NB4 (cell line): Measurements from ENCODE around the gene SLC39A13.

Experiments used
- DNase-seq: peaks from one replicate; pipeline ENCODE4 v3.0.0; 2010; ENCODE audit warnings: low read depth
- H3K4me3 ChIP-seq: one replicate; pipeline ENCODE4 v1.5.1; 2011; ENCODE audit warnings: mild to moderate bottlenecking, low read depth, low read length, moderate library complexity
- CTCF ChIP-seq: IDR thresholded peaks from one replicate; pipeline ENCODE4 v1.5.1; 2012; ENCODE audit warnings: low read depth, low read length
- MAX ChIP-seq: IDR thresholded peaks from 2 replicates; pipeline ENCODE4 v1.6.1; 2011; ENCODE audit warnings: low read depth, low read length
- MYC ChIP-seq: IDR thresholded peaks from 2 replicates; pipeline ENCODE4 v1.6.1; 2011; ENCODE audit warnings: low read depth, low read length
- POLR2A ChIP-seq: IDR thresholded peaks from 2 replicates; pipeline ENCODE4 v1.6.1; 2011; ENCODE audit warnings: mild to moderate bottlenecking; ENCODE audit not compliant: insufficient read length; ENCODE audit errors: extremely low read depth

SLC39A13 gene

GRCh38 chr11:47400768-47401279, 7.6 kb upstream of the SLC39A13 start:
- H3K4me3 ChIP-seq, result peak overlapping the region; percentile 40
- DNase-seq, result peak; percentile 82

DNA sequence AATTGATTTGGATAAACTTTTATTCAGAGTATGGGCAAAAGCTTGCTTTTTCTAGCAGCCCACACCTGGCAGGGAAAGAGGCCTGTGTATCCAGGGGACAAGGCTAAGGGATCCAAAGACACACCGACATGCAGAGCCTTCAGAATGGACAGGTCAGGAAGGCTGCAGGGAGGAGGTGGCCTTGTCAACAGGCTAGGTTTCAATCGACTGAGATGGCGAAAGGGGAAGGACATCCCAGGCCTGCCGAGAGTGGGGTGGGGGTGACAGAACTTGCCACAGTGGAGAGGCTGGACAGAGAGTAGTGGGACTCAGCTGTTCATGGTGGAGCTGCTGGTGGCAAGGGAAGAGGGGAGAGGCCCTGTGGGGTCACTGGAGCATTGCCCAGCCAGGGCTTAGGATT, 5.3 kb upstream of the SLC39A13 start:
- no peak for TF ChIP-seq POLR2A
- no peak for TF ChIP-seq CTCF
- no peak for TF ChIP-seq MAX
- TF ChIP-seq MYC, result no peak
- H3K4me3 ChIP-seq, result no peak overlapping the region
- no peak for DNase-seq

More at GRCh38 chr11:47400768-47401279, 7.6 kb upstream of the SLC39A13 start:
- TF ChIP-seq MYC (peak; percentile 37; the same call in 1 of the 2 replicates), POLR2A (no peak), MAX (peak; percentile 35; the same call in 1 of the 2 replicates), CTCF (no peak)

- TF ChIP-seq CTCF (no peak), MYC (no peak), POLR2A (no peak), MAX (no peak)
- DNase-seq, result no peak
- no peak overlapping the region for H3K4me3 ChIP-seq
Measured at GRCh38 chr11:47403571-47403970, 4.8 kb upstream of the SLC39A13 start.

DNA sequence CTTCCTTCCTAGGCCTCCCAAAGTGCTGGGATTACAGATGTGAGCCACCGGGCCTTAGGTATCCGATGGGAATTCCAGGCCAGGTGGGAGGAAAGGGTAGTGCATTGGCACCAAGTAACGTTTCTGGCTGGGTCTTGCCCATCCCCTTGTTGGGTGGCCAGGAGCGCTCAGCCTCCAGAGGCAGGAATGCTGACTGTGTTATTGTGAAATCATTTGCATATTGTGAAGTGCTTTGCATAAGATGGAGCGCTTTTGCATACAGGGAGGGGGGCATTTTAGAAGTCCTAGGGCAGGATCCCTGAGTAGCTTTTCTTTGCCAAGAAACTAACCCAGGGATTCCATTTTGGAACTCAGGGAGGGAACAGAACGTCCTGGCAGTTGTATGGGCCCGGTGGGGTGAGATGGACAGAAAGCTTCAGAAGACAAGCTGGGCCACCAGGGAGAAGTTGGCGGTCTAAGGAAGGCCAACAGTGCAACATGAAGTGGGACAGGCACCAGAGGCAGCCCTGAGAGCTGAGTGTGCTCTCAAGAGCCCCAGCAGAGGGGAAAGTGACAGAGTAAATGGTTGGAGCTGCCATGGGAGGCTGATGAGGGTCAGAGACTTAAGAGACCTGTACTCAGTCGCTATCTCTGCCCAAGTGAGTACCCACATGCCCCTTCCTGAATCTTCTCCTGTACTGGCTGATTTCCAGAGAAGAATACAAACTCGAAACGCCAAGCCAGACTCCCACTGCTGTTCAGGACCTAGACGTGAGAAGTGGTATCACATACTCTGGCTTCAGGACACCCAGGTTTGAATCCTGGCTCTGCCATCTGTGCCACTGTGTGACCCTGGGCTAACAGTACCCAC, 1.3 kb upstream of the SLC39A13 start:
- DNase-seq, result peak; percentile 38
- TF ChIP-seq MYC (no peak), CTCF (no peak), POLR2A (no peak), MAX (no peak)
- peak overlapping the region; percentile 65 for H3K4me3 ChIP-seq

DNA sequence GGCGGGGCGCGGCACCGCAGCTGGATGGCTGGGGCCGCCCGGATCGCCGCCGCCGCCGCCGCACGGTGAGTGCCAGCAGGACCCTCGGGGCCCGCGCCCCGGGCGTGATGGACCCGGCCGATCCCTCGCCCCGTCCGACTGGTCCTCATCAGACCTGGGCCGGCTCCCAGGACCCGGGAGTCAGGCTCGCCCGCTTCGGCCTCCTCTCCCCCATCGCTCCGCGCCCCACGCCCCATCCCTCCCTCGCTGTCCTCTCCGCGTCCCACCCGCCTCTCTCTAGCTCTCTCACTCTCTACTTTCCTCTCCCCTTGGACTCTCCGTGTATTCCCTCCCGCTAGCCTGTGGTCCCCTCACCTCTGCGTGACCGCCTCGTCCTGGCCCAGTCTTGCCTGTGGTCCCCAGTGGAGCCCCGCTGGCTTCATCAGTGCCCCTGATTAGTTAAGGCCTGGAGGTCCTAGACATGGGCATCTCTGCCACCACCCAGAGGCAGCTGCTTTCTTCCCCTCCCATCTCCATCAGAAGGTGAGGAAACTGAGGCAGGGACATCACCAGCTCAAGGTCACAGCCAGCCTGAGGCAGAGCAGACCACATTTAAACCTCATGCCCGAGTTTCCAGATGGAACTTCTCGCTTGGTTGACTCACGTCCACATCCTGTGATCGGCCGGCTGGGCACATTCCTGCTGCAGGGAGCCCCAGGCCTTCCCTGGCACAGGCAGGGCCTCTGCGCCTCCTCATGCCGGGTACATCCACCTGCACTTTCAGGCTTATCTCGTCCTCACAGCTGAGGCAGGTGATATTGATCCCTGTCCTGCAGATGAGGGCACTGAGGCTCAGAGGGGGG, 429 bp downstream of the SLC39A13 start:
- H3K4me3 ChIP-seq, result peak overlapping the region; percentile 59
- TF ChIP-seq POLR2A (no peak), MAX (no peak), MYC (no peak), CTCF (no peak)
- no peak for DNase-seq
